DND-41 (cell line): ENCODE data around the gene PMAIP1.

ENCODE experiments used
- EZH2 ChIP-seq: IDR thresholded peaks from 3 replicates; pipeline ENCODE4 v1.6.1; 2012; ENCODE audit warnings: borderline replicate concordance, low read depth, mild to moderate bottlenecking, moderate library complexity, low read length, inconsistent platforms; ENCODE audit not compliant: severe bottlenecking
- TF ChIP-seq, protein P1 (sequence below): IDR thresholded peaks from 2 replicates; pipeline ENCODE4 v1.5.1; 2012; ENCODE audit warnings: borderline replicate concordance, low read length, moderate library complexity, mild to moderate bottlenecking; ENCODE audit not compliant: poor library complexity, severe bottlenecking; ENCODE audit errors: extremely low read depth

DNA sequence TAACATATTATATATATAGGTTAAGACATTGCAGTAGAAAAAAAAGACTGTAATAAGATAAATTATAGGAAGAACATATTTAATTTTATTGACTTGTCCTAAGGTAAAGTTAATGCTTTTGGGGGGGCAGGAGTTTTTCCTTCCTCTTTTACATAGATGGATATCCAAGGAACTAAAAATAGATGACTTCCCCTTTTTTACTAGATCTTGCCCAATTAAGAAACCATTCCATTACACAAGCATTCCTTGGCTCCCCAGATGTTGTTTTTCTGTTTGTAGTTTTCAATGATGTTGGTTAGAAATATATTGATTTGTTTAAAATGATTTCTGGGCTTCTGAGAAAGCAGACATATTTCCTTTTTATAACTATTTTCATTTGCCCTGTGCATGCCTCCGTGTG is 22.4 kb upstream of the PMAIP1 start:
- TF ChIP-seq, protein P1, sequence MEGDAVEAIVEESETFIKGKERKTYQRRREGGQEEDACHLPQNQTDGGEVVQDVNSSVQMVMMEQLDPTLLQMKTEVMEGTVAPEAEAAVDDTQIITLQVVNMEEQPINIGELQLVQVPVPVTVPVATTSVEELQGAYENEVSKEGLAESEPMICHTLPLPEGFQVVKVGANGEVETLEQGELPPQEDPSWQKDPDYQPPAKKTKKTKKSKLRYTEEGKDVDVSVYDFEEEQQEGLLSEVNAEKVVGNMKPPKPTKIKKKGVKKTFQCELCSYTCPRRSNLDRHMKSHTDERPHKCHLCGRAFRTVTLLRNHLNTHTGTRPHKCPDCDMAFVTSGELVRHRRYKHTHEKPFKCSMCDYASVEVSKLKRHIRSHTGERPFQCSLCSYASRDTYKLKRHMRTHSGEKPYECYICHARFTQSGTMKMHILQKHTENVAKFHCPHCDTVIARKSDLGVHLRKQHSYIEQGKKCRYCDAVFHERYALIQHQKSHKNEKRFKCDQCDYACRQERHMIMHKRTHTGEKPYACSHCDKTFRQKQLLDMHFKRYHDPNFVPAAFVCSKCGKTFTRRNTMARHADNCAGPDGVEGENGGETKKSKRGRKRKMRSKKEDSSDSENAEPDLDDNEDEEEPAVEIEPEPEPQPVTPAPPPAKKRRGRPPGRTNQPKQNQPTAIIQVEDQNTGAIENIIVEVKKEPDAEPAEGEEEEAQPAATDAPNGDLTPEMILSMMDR: no peak
- no peak for TF ChIP-seq EZH2
